ENCODE measurements around the gene MBD3L4.
A peak's percentile ranks its signal among the peaks of the same experiment; 100 is the strongest.
"Not testable (repeated sequence)": the region's sequence is repeated elsewhere in the genome, so short reads cannot be mapped to it uniquely, and the experiment has no call there.

The MBD3L4 gene

GRCh38 chr19:7040079-7040478 is at the start of gene MBD3L4:
Gene MBD3L4 (minus strand): TSS chr19:7040179. CDS start chr19:7040144, 35 bp downstream.
- H3K4me1 ChIP-seq; H3K9me3 ChIP-seq; H3K36me3 ChIP-seq (replicated peaks); H3K4me3 ChIP-seq; DNase-seq (ENCODE audit: low spot score in 2 of 2); H3K27me3 ChIP-seq (ENCODE audit: low read depth); in situ Hi-C loops (cut with MboI; ENCODE audit: low sequenced_read_pairs): not testable (repeated sequence)

- Histone ChIP-seq H3K4me3 (no peak overlapping the region), H3K9me3 (peaks cover 13% of the 10 kb centered on the region), H3K4me1 (no peaks in the 10 kb centered on the region), H3K36me3 (replicated peaks) (peaks cover 12% of the 10 kb centered on the region), H3K27me3 (ENCODE audit: low read depth) (no peaks in the 10 kb centered on the region)
- no peak for DNase-seq (ENCODE audit: low spot score in 2 of 2)
- in situ Hi-C loops (cut with MboI; ENCODE audit: low sequenced_read_pairs) = no loop called here
Measured at GRCh38 chr19:7088999-7089398, 49.0 kb upstream of the MBD3L4 start.

DNA sequence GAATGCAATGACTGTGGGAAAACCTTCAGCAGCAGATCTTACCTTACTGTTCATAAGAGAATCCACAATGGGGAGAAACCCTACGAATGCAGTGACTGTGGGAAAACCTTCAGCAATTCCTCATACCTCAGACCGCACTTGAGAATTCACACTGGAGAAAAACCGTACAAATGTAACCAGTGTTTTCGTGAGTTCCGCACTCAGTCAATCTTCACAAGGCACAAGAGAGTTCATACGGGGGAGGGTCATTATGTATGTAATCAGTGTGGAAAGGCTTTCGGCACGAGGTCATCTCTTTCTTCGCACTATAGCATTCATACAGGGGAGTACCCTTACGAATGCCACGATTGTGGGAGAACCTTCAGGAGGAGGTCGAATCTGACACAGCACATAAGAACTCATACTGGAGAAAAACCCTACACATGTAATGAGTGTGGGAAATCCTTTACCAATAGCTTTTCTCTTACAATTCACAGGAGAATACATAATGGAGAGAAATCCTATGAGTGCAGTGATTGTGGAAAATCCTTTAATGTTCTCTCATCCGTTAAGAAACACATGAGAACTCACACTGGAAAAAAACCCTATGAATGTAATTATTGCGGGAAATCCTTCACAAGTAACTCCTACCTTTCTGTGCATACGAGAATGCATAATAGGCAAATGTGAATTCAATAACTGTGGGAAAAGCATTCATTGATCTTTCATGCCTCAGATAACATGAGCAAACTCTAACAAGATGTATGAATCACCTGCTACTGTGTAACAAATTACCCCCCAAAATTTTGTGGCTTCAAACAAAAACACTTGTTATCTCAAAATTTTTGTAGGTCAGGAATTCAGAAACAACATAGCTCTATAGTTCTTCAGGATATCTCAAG is 43.3 kb upstream of the MBD3L4 start:
- H3K4me3 ChIP-seq = no peak overlapping the region
- peaks cover 41% of the 10 kb centered on the region for H3K9me3 ChIP-seq
- H3K27me3 ChIP-seq (ENCODE audit: low read depth) = no peaks in the 10 kb centered on the region
- DNase-seq (ENCODE audit: low spot score in 2 of 2) = no peak
- in situ Hi-C loops (cut with MboI; ENCODE audit: low sequenced_read_pairs) = no loop called here
- peaks cover 66% of the 10 kb centered on the region for H3K36me3 ChIP-seq (replicated peaks)
- no peaks in the 10 kb centered on the region for H3K4me1 ChIP-seq

DNA sequence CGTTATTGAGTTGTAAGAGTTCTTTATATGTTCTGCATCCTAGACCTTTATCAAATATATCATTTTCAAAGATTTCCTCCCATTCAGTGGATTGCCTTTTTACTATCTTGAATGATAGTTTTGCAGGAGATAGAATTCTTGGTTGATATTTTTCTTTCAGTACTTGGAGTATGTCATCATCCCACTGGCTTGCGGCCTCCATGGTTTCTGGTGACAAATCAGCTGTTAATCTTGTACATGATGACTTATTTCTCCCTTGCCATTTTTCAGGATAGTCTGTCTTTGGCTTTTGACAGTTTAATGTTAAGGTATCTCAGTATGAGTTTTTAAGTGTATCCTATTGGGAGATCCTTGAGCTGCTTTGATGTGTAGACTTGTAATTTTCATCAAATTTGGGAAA is 38.0 kb upstream of the MBD3L4 start:
- Histone ChIP-seq H3K4me3 (no peak overlapping the region), H3K4me1 (no peaks in the 10 kb centered on the region), H3K9me3 (peaks cover 19% of the 10 kb centered on the region), H3K36me3 (replicated peaks) (peaks cover 79% of the 10 kb centered on the region), H3K27me3 (ENCODE audit: low read depth) (no peaks in the 10 kb centered on the region)
- DNase-seq (ENCODE audit: low spot score in 2 of 2) = no peak
- in situ Hi-C loops (cut with MboI; ENCODE audit: low sequenced_read_pairs) = no loop called here

- Histone ChIP-seq H3K36me3 (replicated peaks) (peaks cover 68% of the 10 kb centered on the region), H3K4me3 (no peak overlapping the region), H3K9me3 (peaks cover 10% of the 10 kb centered on the region), H3K4me1 (no peaks in the 10 kb centered on the region), H3K27me3 (ENCODE audit: low read depth) (no peaks in the 10 kb centered on the region)
- in situ Hi-C loops (cut with MboI; ENCODE audit: low sequenced_read_pairs) = no loop called here
- no peak for DNase-seq (ENCODE audit: low spot score in 2 of 2)
Measured at GRCh38 chr19:7076151-7076550, 36.2 kb upstream of the MBD3L4 start.

- H3K4me1 ChIP-seq = no peaks in the 10 kb centered on the region
- H3K36me3 ChIP-seq (replicated peaks) = peaks cover 54% of the 10 kb centered on the region
- in situ Hi-C loops (cut with MboI; ENCODE audit: low sequenced_read_pairs) = no loop called here
- peaks cover 5% of the 10 kb centered on the region for H3K9me3 ChIP-seq
- H3K4me3 ChIP-seq = no peak overlapping the region
- no peak for DNase-seq (ENCODE audit: low spot score in 2 of 2)
- H3K27me3 ChIP-seq (ENCODE audit: low read depth) = no peaks in the 10 kb centered on the region
Measured at GRCh38 chr19:7074705-7075282, 34.8 kb upstream of the MBD3L4 start.

GRCh38 chr19:7072541-7072940 is 32.6 kb upstream of the MBD3L4 start:
- in situ Hi-C loops (cut with MboI; ENCODE audit: low sequenced_read_pairs) = no loop called here
- no peak for DNase-seq (ENCODE audit: low spot score in 2 of 2)
- no peaks in the 10 kb centered on the region for H3K27me3 ChIP-seq (ENCODE audit: low read depth)
- peaks cover 35% of the 10 kb centered on the region for H3K36me3 ChIP-seq (replicated peaks)
- H3K4me3 ChIP-seq = no peak overlapping the region
- peaks cover 3% of the 10 kb centered on the region; the same call in 1 of the 2 replicates for H3K4me1 ChIP-seq
- no peaks in the 10 kb centered on the region for H3K9me3 ChIP-seq

- no peak for DNase-seq (ENCODE audit: low spot score in 2 of 2)
- H3K9me3 ChIP-seq = no peaks in the 10 kb centered on the region
- H3K4me3 ChIP-seq = peak overlapping the region; percentile 98
- H3K36me3 ChIP-seq (replicated peaks) = peaks cover 12% of the 10 kb centered on the region
- peaks cover 3% of the 10 kb centered on the region; the same call in 1 of the 2 replicates for H3K4me1 ChIP-seq
- in situ Hi-C loops (cut with MboI; ENCODE audit: low sequenced_read_pairs) = no loop called here
- H3K27me3 ChIP-seq (ENCODE audit: low read depth) = no peaks in the 10 kb centered on the region
Measured at GRCh38 chr19:7069904-7070226, 29.9 kb upstream of the MBD3L4 start.

GRCh38 chr19:7069042-7069903 is 29.3 kb upstream of the MBD3L4 start, which contains the start of gene ZNF557:
Gene ZNF557 (plus strand): TSS chr19:7069703. CDS start chr19:7075075, 5,372 bp downstream.
- Histone ChIP-seq H3K36me3 (replicated peaks) (peaks cover 12% of the 10 kb centered on the region), H3K27me3 (ENCODE audit: low read depth) (no peaks in the 10 kb centered on the region), H3K4me1 (peaks cover 3% of the 10 kb centered on the region; the same call in 1 of the 2 replicates), H3K9me3 (no peaks in the 10 kb centered on the region), H3K4me3 (peak within 1 kb of the TSS; percentile 98)
- in situ Hi-C loops (cut with MboI; ENCODE audit: low sequenced_read_pairs) = no loop called here
- DNase-seq (ENCODE audit: low spot score in 2 of 2) = peak; percentile 88 to 99

DNA sequence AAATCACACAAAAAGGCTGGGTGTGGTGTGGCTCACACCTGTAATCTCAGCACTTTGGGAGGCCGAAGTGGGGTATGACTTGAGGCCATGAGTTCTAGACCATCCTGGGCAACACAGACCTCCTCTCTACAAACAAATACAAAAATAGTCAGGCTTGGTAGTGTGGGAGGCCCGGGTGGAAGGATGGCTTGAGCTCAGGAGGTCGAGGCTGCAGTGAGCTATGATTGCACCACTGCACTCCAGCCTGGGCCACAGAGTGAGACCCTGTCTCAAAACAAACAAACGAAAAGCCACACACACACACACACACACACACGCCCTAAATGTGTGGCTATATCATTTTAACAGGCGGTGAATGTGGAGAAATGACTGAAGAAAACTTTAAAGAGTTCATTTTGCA is 28.6 kb upstream of the MBD3L4 start:
- in situ Hi-C loops (cut with MboI; ENCODE audit: low sequenced_read_pairs) = no loop called here
- Histone ChIP-seq H3K27me3 (ENCODE audit: low read depth) (no peaks in the 10 kb centered on the region), H3K4me1 (peaks cover 3% of the 10 kb centered on the region; the same call in 1 of the 2 replicates), H3K9me3 (no peaks in the 10 kb centered on the region), H3K36me3 (replicated peaks) (peaks cover 12% of the 10 kb centered on the region), H3K4me3 (peak overlapping the region; percentile 98)
- no peak for DNase-seq (ENCODE audit: low spot score in 2 of 2)

- H3K4me1 ChIP-seq = peaks cover 3% of the 10 kb centered on the region; the same call in 1 of the 2 replicates
- DNase-seq (ENCODE audit: low spot score in 2 of 2) = no peak
- in situ Hi-C loops (cut with MboI; ENCODE audit: low sequenced_read_pairs) = no loop called here
- H3K9me3 ChIP-seq = no peaks in the 10 kb centered on the region
- peaks cover 6% of the 10 kb centered on the region for H3K36me3 ChIP-seq (replicated peaks)
- no peaks in the 10 kb centered on the region for H3K27me3 ChIP-seq (ENCODE audit: low read depth)
- no peak overlapping the region for H3K4me3 ChIP-seq
Measured at GRCh38 chr19:7067716-7068115, 27.7 kb upstream of the MBD3L4 start.

- H3K4me1 ChIP-seq; H3K4me3 ChIP-seq; H3K27me3 ChIP-seq (ENCODE audit: low read depth); in situ Hi-C loops (cut with MboI; ENCODE audit: low sequenced_read_pairs); H3K36me3 ChIP-seq (replicated peaks); H3K9me3 ChIP-seq: not testable (repeated sequence)
- peak in 1 of 2 experiments; percentile 33 for DNase-seq (ENCODE audit: low spot score in 2 of 2)
Measured at GRCh38 chr19:7067122-7067521, 27.1 kb upstream of the MBD3L4 start.

DNA sequence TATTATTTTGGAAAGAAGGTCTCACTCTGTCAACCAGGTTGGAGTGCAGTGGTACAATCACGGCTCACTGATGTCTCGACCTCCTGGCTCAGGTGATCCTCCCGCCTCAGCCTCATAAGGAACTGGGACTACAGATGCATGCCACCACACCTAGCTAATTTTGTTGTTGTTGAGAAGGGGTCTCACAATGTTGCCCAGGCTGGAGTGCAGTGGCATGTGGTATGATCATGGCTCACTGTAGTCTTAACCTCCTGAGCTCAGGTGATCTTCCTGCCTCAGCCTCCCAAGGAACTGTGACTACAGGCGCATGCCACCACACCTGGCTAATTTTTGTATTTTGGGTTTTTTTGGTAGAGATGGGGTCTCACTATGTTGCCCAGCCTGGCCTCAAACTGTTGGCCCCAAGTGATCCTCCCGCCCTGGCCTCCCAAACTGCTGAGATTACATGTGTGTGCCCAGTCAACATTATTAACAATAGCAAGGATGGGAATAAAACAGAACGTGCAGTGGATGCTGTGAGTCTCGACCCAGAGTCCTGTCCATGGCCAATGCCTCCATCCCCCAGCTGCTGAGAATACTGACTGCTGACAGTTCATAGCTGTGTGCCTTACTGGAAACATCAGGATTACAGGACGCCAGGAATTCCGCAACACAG is 23.9 kb upstream of the MBD3L4 start:
- no peaks in the 10 kb centered on the region for H3K9me3 ChIP-seq
- H3K4me1 ChIP-seq = peaks cover 2% of the 10 kb centered on the region; the same call in 1 of the 2 replicates
- no peaks in the 10 kb centered on the region for H3K27me3 ChIP-seq (ENCODE audit: low read depth)
- in situ Hi-C loops (cut with MboI; ENCODE audit: low sequenced_read_pairs) = no loop called here
- H3K36me3 ChIP-seq (replicated peaks) = no peaks in the 10 kb centered on the region
- no peak overlapping the region for H3K4me3 ChIP-seq
- no peak for DNase-seq (ENCODE audit: low spot score in 2 of 2)

All from HAP-1 (cell line).